GM12872 (cell line): ENCODE data around the gene SNN.
A peak's percentile ranks its signal among the peaks of the same experiment; 100 is the strongest.

ENCODE experiments used
- CTCF ChIP-seq: IDR thresholded peaks from 3 replicates; pipeline ENCODE4 v1.5.1; 2011; ENCODE audit warnings: low read depth, mild to moderate bottlenecking, low read length, moderate library complexity; ENCODE audit not compliant: insufficient read depth

SNN gene

GRCh38 chr16:11692651-11693050 is 24.4 kb downstream of the SNN start:
- TF ChIP-seq CTCF: no peak

GRCh38 chr16:11696266-11697012 is 28.2 kb downstream of the SNN start:
- no peak for TF ChIP-seq CTCF

DNA sequence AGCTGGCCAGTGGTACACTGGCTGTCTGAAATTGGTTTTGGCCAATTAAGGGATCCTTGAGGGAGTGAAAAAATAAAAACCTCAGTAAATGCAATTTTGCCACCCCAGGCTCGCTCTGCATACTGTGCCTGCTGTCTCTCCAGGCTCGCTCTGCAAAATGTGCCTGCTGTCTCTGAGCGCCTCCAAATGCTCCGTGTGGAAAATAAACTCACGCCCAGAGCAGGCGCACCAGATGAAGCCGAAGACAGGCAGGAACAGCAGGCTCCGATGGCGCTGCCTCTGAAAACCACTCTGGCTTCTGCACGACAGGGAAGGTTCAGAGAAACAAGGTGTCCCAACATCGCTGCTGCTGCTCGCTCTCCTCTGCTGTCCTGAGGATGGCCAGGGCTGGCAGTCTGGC is 29.1 kb downstream of the SNN start:
- no peak for TF ChIP-seq CTCF

- peak; percentile 26; the same call in 1 of the 3 replicates for TF ChIP-seq CTCF
Observed at GRCh38 chr16:11698271-11698689, 30.0 kb downstream of the SNN start.

GRCh38 chr16:11699234-11699894 is 31.1 kb downstream of the SNN start:
- no peak for TF ChIP-seq CTCF

DNA sequence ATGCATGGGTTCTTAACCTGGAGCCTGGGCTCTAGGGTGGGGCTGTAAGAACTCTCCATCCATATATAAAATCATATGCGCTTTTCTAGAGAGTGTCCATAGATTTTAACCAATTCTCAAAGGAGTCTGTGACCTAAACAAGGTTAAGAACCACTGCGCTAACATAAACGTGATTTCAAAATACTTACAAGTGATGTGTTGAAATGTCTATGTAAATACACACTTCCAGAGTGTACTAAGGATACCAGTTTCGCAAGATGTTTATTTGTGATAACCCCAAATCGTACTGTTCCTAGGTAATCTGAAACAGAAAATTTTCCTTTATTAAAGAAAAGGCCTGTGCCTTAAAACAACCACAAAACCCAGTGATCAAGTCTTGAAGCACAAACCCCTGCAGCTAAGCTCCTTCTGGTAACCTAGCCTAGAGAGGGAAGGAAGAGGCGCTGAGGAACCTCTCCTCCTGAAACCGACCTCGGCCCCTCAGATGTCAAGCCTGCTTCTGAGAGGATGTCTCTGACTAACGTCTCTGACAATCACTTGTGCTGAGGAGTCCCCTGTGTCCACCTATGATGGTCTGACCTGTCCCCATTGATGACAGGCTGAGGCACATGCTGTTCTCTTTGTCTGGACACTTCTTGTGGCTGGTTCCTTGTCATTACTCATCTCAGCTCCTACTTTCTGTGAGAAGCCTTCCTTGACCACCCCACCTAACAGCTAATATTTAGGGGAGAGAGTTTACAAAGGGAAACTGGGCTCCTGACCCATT is 32.2 kb downstream of the SNN start:
- no peak for TF ChIP-seq CTCF

DNA sequence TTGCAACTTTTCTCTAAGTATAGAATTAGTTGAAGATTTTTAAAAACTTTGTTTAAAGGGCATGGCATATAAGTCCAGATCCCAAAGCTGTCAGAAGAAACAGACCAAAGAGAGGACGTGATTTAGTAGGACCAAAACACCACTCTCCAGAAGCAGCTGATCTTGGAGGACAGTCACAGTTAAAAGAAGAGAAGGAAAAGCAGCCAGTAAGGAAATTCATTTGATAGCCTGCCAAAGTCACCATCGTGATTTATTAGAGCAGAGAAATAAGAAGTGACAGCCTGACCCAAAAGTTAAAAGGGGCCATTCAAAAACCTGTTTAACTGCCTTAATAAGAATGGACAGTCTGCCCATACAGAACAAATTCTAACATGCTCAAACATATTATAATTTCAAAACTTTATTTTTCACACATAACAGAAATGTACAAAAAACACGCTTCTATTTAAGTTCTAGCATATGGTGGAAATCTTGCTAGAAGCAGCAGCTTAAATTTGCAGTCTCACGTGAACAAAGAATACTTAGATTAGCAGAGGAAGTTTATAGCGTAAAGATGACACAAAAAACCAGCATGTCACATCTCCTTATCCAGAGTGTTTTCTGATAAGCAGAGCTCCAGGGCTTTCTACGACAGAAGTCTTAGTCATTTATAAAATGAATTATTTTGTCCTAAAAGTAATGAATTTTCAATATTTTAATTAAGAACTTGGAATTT is 37.2 kb downstream of the SNN start:
- TF ChIP-seq CTCF: no peak
